Measurements from ENCODE around the gene GRK5.

The GRK5 gene

GRCh38 chr10:119247550-119247894, 40.2 kb downstream of the GRK5 start:
- Histone ChIP-seq H3K4me3 (ENCODE audit: low read length, poor library complexity, severe bottlenecking) (no peak overlapping the region), H3K9me3 (ENCODE audit: insufficient read depth, low read depth, low read length) (no peaks in the 10 kb centered on the region), H3K9me2 (replicated peaks; ENCODE audit: low read depth, low read length) (no peaks in the 10 kb centered on the region), H2AFZ (ENCODE audit: low read length) (no peak overlapping the region), H4K20me1 (ENCODE audit: insufficient read depth, low read length, poor library complexity, severe bottlenecking) (peaks cover 4% of the 10 kb centered on the region), H3K79me2 (ENCODE audit: insufficient read depth, low read length) (peaks cover 9% of the 10 kb centered on the region; the same call in 1 of the 2 replicates), H3K36me3 (ENCODE audit: insufficient read depth, low read length) (0 out of 2 replicates have a peak, but pooled peaks cover 3% of the 10 kb centered on the region), H3K4me2 (ENCODE audit: low read depth, low read length, poor library complexity, severe bottlenecking) (no peak overlapping the region), H3K9ac (ENCODE audit: low read depth, low read length, poor library complexity, severe bottlenecking) (no peak overlapping the region), H3K27me3 (ENCODE audit: insufficient read depth, low read length, poor library complexity, severe bottlenecking) (no peaks in the 10 kb centered on the region), H3F3A (ENCODE audit: low read depth) (no peaks in the 10 kb centered on the region), H3K4me1 (ENCODE audit: insufficient read depth, low read length, poor library complexity, severe bottlenecking) (no peaks in the 10 kb centered on the region)
- TF ChIP-seq CTCF (conservative IDR thresholded peaks at IDR 0.05; ENCODE audit: low read length) (no peak), EZH2phosphoT487 (IDR thresholded peaks at IDR 0.05; ENCODE audit: borderline replicate concordance) (no peak)

DNA sequence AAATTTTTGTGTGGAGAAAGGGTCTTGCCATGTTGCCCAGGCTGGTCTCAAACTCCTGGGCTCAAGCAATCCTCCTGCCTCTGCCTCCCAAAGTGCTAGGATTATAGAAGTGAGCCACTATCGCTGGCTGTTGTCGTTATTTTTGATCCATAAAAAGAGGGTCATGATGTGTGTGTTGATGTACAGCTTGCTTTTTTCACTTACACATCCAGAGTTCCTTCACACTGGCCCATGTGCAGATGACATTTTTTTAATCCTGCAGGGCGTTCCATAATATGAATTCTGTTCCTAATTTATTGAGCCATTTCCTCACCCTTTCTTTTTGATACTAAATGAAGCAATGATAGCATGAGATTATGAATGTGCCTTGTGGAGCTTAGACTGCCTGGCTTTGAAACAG, 40.8 kb downstream of the GRK5 start:
- Histone ChIP-seq H2AFZ (ENCODE audit: low read length) (no peak overlapping the region), H3K9ac (ENCODE audit: low read depth, low read length, poor library complexity, severe bottlenecking) (no peak overlapping the region), H3K4me3 (ENCODE audit: low read length, poor library complexity, severe bottlenecking) (no peak overlapping the region), H3K79me2 (ENCODE audit: insufficient read depth, low read length) (peaks cover 4% of the 10 kb centered on the region; the same call in 1 of the 2 replicates), H3K4me2 (ENCODE audit: low read depth, low read length, poor library complexity, severe bottlenecking) (no peak overlapping the region), H4K20me1 (ENCODE audit: insufficient read depth, low read length, poor library complexity, severe bottlenecking) (peaks cover 4% of the 10 kb centered on the region), H3F3A (ENCODE audit: low read depth) (no peaks in the 10 kb centered on the region), H3K4me1 (ENCODE audit: insufficient read depth, low read length, poor library complexity, severe bottlenecking) (no peaks in the 10 kb centered on the region), H3K36me3 (ENCODE audit: insufficient read depth, low read length) (0 out of 2 replicates have a peak, but pooled peaks cover 3% of the 10 kb centered on the region), H3K27me3 (ENCODE audit: insufficient read depth, low read length, poor library complexity, severe bottlenecking) (no peaks in the 10 kb centered on the region), H3K9me3 (ENCODE audit: insufficient read depth, low read depth, low read length) (no peaks in the 10 kb centered on the region), H3K9me2 (replicated peaks; ENCODE audit: low read depth, low read length) (no peaks in the 10 kb centered on the region)
- TF ChIP-seq EZH2phosphoT487 (IDR thresholded peaks at IDR 0.05; ENCODE audit: borderline replicate concordance), result no peak
- no peak for TF ChIP-seq CTCF (conservative IDR thresholded peaks at IDR 0.05; ENCODE audit: low read length)

- H3K9me3 ChIP-seq (ENCODE audit: insufficient read depth, low read depth, low read length), result no peaks in the 10 kb centered on the region
- no peak overlapping the region for H3K4me3 ChIP-seq (ENCODE audit: low read length, poor library complexity, severe bottlenecking)
- no peaks in the 10 kb centered on the region for H3K9me2 ChIP-seq (replicated peaks; ENCODE audit: low read depth, low read length)
- H2AFZ ChIP-seq (ENCODE audit: low read length), result no peak overlapping the region
- no peak overlapping the region for H3K4me2 ChIP-seq (ENCODE audit: low read depth, low read length, poor library complexity, severe bottlenecking)
- H3K4me1 ChIP-seq (ENCODE audit: insufficient read depth, low read length, poor library complexity, severe bottlenecking), result no peaks in the 10 kb centered on the region
- no peak overlapping the region for H3K9ac ChIP-seq (ENCODE audit: low read depth, low read length, poor library complexity, severe bottlenecking)
- no peaks in the 10 kb centered on the region for H3F3A ChIP-seq (ENCODE audit: low read depth)
- 0 out of 2 replicates have a peak, but pooled peaks cover 3% of the 10 kb centered on the region for H3K36me3 ChIP-seq (ENCODE audit: insufficient read depth, low read length)
- peaks cover 4% of the 10 kb centered on the region for H4K20me1 ChIP-seq (ENCODE audit: insufficient read depth, low read length, poor library complexity, severe bottlenecking)
- H3K27me3 ChIP-seq (ENCODE audit: insufficient read depth, low read length, poor library complexity, severe bottlenecking), result no peaks in the 10 kb centered on the region
- TF ChIP-seq CTCF (conservative IDR thresholded peaks at IDR 0.05; ENCODE audit: low read length) (no peak), EZH2phosphoT487 (IDR thresholded peaks at IDR 0.05; ENCODE audit: borderline replicate concordance) (no peak)
- H3K79me2 ChIP-seq (ENCODE audit: insufficient read depth, low read length), result peaks cover 4% of the 10 kb centered on the region; the same call in 1 of the 2 replicates
Measured at GRCh38 chr10:119248681-119249080, 41.3 kb downstream of the GRK5 start.

Data from Loucy (cell line).